Dedifferentiated amniotic fluid mesenchymal stem cell (primary cell): ENCODE results near the gene CNTN5.
"Not testable (repeated sequence)": the region's sequence is repeated elsewhere in the genome, so short reads cannot be mapped to it uniquely, and the experiment has no call there.

Experiments used
- DNase-seq: peaks from one replicate; pipeline ENCODE4 v3.0.0-alpha.2; 2016; ENCODE audit errors: extremely low spot score

Gene CNTN5

GRCh38 chr11:99275521-99275920, 254.8 kb downstream of the CNTN5 start:
- no peak for DNase-seq

- no peak for DNase-seq
Measured at GRCh38 chr11:99277281-99277680, 256.5 kb downstream of the CNTN5 start.

- no peak for DNase-seq
Measured at GRCh38 chr11:99279266-99279665, 258.5 kb downstream of the CNTN5 start.

GRCh38 chr11:99281331-99281730, 260.6 kb downstream of the CNTN5 start:
- no peak for DNase-seq

- not testable (repeated sequence) for DNase-seq
Measured at GRCh38 chr11:99297925-99298324, 277.2 kb downstream of the CNTN5 start.

GRCh38 chr11:99307510-99308088, 286.9 kb downstream of the CNTN5 start:
- no peak for DNase-seq

- no peak for DNase-seq
Measured at GRCh38 chr11:99311870-99312269, 291.1 kb downstream of the CNTN5 start.

GRCh38 chr11:99316776-99317520, 296.2 kb downstream of the CNTN5 start:
- no peak for DNase-seq

GRCh38 chr11:99320769-99321290, 300.1 kb downstream of the CNTN5 start:
- DNase-seq: no peak

- peak; percentile 80 for DNase-seq
Measured at GRCh38 chr11:99325847-99326246, 305.1 kb downstream of the CNTN5 start.

GRCh38 chr11:99327066-99327465, 306.3 kb downstream of the CNTN5 start:
- DNase-seq: no peak

- no peak for DNase-seq
Measured at GRCh38 chr11:99327527-99327926, 306.8 kb downstream of the CNTN5 start.

- no peak for DNase-seq
Measured at GRCh38 chr11:99333621-99334020, 312.9 kb downstream of the CNTN5 start.

GRCh38 chr11:99343117-99343516, 322.4 kb downstream of the CNTN5 start:
- DNase-seq: no peak

GRCh38 chr11:99349151-99349673, 328.5 kb downstream of the CNTN5 start:
- no peak for DNase-seq

- no peak for DNase-seq
Measured at GRCh38 chr11:99351624-99352023, 330.9 kb downstream of the CNTN5 start.

- no peak for DNase-seq
Measured at GRCh38 chr11:99352642-99353041, 331.9 kb downstream of the CNTN5 start.

GRCh38 chr11:99366546-99366945, 345.8 kb downstream of the CNTN5 start:
- no peak for DNase-seq

- no peak for DNase-seq
Measured at GRCh38 chr11:99368583-99368982, 347.8 kb downstream of the CNTN5 start.

- peak; percentile 63 for DNase-seq
Measured at GRCh38 chr11:99370549-99371216, 349.9 kb downstream of the CNTN5 start.

- no peak for DNase-seq
Measured at GRCh38 chr11:99371257-99371656, 350.5 kb downstream of the CNTN5 start.

GRCh38 chr11:99376463-99376862, 355.7 kb downstream of the CNTN5 start:
- DNase-seq: no peak
